Fibroblast of mammary gland (primary cell): Measurements from ENCODE around the gene FABP7.

Experiments used
- DNase-seq: peaks from one replicate; pipeline ENCODE4 v3.0.0-alpha.2; 2010; ENCODE audit warnings: low read depth
- H3K4me3 ChIP-seq: 2 replicates; pipeline ENCODE4 v1.5.1; 2011; ENCODE audit warnings: low read depth, mild to moderate bottlenecking, low read length, moderate library complexity; ENCODE audit not compliant: control insufficient read depth
- TF ChIP-seq, protein P1 (sequence below): conservative IDR thresholded peaks from 2 replicates; pipeline ENCODE4 v1.5.1; 2011; ENCODE audit warnings: low read depth, low read length, inconsistent platforms; ENCODE audit not compliant: control insufficient read depth, insufficient read depth

The FABP7 gene

DNA sequence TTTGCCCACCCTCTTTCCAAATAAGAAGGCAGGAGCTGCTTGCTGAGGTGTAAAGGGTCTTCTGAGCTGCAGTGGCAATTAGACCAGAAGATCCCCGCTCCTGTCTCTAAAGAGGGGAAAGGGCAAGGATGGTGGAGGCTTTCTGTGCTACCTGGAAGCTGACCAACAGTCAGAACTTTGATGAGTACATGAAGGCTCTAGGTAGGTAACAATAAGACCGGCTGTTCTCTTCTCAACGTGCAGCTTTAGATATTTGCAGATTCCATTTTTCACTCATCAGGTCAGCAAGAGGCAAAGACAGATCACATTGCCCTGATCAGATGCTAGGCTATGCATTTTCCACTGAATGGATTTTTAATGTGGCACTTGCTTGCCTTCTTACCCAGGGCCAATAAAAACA is at the start of gene FABP7:
Gene FABP7, plus strand, starts transcription at position 50 of the 400 bp plus-strand sequence. Its CDS starts 79 bp downstream, at position 129.
- no peak within 1 kb of the TSS for H3K4me3 ChIP-seq
- TF ChIP-seq, protein P1, sequence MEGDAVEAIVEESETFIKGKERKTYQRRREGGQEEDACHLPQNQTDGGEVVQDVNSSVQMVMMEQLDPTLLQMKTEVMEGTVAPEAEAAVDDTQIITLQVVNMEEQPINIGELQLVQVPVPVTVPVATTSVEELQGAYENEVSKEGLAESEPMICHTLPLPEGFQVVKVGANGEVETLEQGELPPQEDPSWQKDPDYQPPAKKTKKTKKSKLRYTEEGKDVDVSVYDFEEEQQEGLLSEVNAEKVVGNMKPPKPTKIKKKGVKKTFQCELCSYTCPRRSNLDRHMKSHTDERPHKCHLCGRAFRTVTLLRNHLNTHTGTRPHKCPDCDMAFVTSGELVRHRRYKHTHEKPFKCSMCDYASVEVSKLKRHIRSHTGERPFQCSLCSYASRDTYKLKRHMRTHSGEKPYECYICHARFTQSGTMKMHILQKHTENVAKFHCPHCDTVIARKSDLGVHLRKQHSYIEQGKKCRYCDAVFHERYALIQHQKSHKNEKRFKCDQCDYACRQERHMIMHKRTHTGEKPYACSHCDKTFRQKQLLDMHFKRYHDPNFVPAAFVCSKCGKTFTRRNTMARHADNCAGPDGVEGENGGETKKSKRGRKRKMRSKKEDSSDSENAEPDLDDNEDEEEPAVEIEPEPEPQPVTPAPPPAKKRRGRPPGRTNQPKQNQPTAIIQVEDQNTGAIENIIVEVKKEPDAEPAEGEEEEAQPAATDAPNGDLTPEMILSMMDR = no peak
- DNase-seq = no peak

DNA sequence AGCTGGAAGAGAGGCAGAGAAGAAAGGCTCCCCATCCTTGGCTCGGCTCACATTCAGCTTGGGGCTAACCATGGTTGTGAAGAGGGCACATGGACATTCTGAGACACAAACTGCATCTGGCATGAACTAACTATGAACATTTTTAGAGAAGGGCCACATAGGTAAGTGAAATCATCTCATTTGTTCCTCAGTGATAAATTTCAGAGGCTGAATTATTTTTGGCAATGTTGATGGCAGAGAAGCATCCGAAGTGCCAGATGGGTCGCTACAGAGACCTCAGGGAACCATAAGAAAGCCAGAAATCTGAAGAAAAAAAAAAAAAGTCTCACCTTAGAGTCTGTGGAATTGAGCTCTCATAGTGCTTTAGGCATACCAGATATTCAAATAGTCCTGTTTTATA is 49.2 kb upstream of the FABP7 start:
- H3K4me3 ChIP-seq = no peak overlapping the region
- TF ChIP-seq, protein P1 = no peak
- DNase-seq = no peak

DNA sequence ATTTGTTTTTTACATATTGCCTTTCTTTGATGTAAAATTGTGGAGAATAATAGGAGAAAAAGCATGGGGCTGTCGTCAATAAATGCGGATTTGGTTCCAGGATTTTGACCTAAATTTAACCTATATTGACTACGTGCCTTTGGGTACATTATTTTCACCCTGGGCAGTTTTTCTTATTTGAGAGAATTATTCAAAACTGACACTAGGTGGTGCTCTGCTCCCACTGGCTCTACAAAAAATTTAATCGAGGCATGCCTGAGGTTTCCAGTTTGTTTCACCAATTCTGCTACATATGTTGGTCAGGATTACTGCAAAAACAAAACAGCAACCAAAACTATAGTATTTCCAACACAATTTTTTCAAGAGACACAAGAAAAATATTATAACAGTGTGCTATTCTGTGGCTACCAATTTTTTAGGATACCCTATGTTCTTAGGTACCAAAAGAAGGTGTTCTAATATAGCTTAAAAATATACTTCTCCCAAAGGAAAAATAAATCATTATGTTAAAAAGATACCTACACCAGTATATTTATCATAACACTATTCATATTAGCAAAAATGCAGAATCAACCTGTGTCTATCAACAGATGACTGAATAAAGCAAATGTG is 48.6 kb upstream of the FABP7 start:
- H3K4me3 ChIP-seq = no peak overlapping the region
- peak; percentile 54 for DNase-seq
- TF ChIP-seq, protein P1 = peak; percentile 76

DNA sequence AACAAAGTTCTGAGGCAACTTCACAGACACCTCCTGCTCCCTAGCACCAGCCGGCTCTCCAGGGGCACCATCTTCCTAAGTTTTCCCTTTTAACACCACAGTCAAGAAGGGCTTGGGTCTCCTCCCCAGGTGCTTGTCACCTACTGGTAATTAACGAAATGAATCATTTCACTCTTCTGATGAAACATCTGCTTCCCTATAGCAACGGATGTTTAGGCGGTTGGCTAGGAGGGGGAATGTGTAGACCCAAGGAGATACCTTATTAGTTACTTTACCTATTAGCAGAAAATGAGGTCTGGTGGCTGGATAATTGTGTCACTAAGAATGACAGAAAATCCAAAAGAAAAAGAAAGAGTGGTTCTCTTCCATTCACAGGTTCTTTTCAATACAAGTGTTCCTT is 46.3 kb upstream of the FABP7 start:
- no peak for DNase-seq
- H3K4me3 ChIP-seq = no peak overlapping the region
- TF ChIP-seq, protein P1 = no peak

DNA sequence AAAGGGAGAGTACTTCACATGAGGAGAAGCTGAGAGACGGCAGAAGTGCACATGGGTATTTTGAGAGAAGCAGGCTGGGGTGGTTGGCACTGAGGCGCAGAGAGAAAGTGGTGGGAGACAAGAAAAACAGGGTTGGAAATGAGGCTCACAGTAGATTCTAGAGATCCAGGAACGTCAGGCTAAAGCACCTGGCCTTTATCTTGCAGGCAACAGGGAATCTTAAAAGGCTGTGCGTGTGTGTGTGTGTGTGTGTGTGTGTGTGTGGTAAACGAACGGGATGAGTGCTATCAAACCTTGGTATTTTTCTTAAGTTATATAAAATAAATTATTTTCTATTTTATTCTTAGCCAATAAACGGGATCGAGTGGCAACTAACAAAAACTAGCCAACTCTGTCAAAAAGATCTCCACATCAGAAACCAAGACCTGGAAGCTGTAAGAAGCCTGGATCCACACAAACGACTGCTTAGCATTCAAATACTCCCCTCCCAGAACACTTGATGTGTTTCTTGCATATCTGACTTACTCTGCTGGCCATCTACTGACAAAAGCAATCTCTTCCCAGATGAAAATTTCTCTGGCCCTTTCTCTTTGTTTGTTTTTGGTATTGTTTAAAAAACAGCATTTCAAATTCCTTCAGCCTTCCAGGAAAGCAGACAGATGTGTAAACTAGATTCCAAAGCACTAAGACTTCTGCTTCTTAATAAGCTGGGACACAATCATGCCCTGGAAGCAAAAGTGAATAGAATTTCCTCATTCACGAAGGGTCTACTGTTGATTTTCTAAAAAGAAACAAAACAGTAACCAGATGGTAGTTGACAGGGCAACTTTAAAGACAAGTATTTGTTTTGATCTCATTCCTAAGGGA is 44.8 kb upstream of the FABP7 start:
- TF ChIP-seq, protein P1 = no peak
- no peak overlapping the region for H3K4me3 ChIP-seq
- no peak for DNase-seq

- DNase-seq = no peak
- TF ChIP-seq, protein P1 = no peak
- no peak overlapping the region for H3K4me3 ChIP-seq
Observed at GRCh38 chr6:122735582-122735981, 43.9 kb upstream of the FABP7 start.
